Occipital lobe (tissue), 2 donors: ENCODE data around the gene RBM20. TPM values are rescaled to one million over a fixed set of nuclear protein-coding genes. Genes with fewer than 3 reads are reported as not detected.
A peak's percentile ranks its signal among the peaks of the same experiment; 100 is the strongest.
"Not testable (repeated sequence)": the region's sequence is repeated elsewhere in the genome, so short reads cannot be mapped to it uniquely, and the experiment has no call there.

ENCODE experiments used
- DNase-seq: peaks from one replicate; lab custom pipeline; 2025; lab: John Stamatoyannopoulos, UW
- total RNA-seq: library from RNA; depleted of rRNA; stranded (reverse); fragments of >200 nt; gene quantifications from one replicate; pipeline ENCODE4 v1.2.3, GENCODE V29; 2014

RBM20 gene
- total RNA-seq, 1 donor from 2014 or later, result 2.2 TPM

- DNase-seq, result no peak
Observed at GRCh38 chr10:110762109-110762848, 118.1 kb downstream of the RBM20 start.

GRCh38 chr10:110762849-110763211 lies 118.7 kb downstream of the RBM20 start:
- no peak for DNase-seq

- DNase-seq, result no peak
Observed at GRCh38 chr10:110764378-110764777, 120.2 kb downstream of the RBM20 start.

DNA sequence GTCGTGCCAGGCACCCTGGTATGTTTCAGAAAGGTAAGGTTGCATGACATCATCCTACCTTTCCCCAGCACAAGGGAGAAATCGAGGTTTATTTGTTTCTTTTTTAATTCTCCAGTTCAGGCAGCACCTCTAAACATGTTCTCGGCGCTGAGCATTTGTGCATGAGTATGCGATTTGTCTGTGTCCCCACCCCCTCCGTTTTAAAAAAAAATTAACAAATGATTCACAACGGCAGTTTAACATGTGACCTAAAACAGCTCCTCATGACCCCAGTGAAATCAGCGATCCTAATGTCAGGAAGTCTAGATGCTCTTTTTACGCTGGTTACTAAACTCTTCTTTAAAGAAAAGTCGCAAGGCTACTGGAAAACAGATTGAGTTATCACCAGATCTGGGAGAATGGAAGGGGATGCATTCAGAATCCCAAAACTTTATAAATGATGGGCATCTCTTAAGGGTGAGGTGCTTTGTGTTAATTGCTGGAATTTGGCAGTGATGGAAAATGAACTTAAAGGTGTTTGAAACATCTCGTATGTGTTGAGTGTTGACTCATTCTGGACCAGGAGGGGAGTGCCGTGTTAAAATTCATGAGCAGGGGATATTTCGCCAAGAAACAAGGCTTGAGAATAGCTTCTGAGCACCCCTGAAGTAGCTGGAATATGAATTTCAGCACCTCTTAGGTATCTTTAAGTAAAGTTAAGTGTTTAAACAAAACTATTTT lies 120.8 kb downstream of the RBM20 start:
- no peak for DNase-seq

DNA sequence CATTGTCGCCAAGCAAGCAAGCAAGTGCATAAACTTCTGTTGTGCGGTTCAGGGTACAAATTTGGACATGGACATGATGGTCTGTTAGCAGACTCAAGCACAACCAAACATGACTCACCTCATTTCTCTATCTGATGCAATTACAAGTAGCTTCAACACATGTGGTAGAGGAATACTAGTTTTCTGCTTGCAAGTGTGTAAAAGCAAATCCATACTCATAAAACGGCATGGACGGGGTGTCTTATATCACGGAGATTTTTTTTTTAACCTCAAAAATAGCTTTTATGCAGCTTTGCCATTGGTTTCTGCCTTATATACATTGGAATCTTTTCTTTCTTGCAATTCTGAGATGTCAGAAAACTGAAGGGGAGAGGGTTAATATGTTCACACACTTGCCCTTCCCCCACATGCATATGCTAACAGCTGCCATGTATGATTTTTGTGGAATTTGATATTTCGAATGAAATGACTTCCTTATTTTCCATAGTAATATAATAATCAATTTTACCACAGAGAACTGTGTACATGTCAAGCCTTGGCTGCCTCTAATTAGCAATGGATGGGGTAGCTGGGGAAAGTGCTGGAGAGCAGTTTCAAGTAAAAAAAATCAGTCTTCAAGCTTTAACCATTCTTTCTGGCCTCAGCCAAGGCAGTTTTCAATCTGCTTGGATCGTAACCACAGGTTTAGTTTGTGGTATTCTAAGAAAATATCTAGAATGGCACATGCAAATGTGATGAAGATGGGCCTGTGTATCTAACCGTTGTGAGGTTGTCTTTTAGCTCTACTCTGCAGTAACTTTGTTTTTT lies 121.6 kb downstream of the RBM20 start:
- no peak for DNase-seq

- DNase-seq, result not testable (repeated sequence)
Observed at GRCh38 chr10:110767601-110768000, 123.5 kb downstream of the RBM20 start.

DNA sequence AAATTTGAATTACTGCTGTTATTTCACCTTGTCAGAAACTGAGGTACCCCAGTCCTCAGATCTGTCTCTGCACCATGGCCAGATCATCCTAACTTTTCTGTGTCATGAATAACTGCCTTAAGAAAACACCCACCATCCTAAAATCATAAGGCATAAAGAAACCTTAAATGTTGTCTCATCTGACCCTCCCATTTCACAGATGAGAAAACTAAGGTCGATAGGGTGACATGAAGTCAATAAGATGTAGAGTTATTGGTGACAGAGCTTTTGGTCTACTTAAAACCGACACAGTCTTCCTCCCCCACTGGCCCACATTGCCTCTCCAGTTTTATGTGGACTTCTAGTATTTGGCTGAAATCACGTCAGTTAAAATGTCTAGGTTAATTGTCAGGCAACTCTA lies 126.1 kb downstream of the RBM20 start:
- no peak for DNase-seq

DNA sequence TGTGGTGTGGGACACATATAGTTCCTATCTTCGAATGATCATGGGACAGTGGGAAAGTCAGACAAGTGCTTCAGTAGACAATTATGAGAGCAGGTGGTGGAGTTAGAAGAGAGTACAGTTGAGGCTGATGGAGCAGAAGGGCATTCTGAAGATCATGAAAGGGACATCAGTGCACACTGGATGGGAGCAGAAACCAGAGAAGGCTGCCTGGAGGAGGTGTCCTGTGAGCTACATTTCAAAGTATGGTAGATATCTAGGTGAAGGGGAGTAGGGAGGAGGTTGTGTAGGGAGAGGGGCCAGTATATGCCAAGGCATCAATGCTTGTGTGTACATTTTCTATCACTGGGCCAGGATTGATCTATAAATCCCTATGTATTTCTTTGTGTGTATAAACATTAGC lies 127.3 kb downstream of the RBM20 start:
- no peak for DNase-seq

GRCh38 chr10:110771991-110772390 lies 127.9 kb downstream of the RBM20 start:
- no peak for DNase-seq

GRCh38 chr10:110772454-110773025 lies 128.4 kb downstream of the RBM20 start:
- no peak for DNase-seq

- DNase-seq, result no peak
Observed at GRCh38 chr10:110773693-110774068, 129.5 kb downstream of the RBM20 start.

GRCh38 chr10:110774069-110775019 lies 130.2 kb downstream of the RBM20 start:
- DNase-seq, result no peak

- no peak for DNase-seq
Observed at GRCh38 chr10:110775020-110775375, 130.9 kb downstream of the RBM20 start.

- DNase-seq, result no peak
Observed at GRCh38 chr10:110775406-110775805, 131.3 kb downstream of the RBM20 start.

GRCh38 chr10:110777017-110777416 lies 132.9 kb downstream of the RBM20 start:
- DNase-seq, result peak; percentile 10

- no peak for DNase-seq
Observed at GRCh38 chr10:110777661-110778060, 133.5 kb downstream of the RBM20 start.

DNA sequence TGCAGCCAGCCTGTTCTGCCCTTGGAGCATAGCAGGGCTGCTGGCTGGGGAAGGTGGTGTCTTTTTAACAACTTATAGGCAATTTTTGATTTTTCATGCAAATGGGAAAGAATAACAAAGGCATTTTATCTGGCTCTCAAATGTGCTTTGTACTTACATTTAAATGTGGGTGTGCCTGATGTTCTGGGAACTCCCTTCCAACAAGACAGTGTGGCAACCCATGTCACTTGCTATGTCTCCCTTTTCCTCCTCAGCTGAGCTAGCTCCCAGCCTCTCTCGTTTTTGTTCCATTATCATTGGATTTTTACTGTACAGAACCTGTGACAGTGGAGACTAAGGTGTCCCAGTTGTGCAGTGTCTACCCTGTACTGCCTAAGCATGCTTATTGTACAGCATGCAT lies 134.1 kb downstream of the RBM20 start:
- DNase-seq, result no peak

DNA sequence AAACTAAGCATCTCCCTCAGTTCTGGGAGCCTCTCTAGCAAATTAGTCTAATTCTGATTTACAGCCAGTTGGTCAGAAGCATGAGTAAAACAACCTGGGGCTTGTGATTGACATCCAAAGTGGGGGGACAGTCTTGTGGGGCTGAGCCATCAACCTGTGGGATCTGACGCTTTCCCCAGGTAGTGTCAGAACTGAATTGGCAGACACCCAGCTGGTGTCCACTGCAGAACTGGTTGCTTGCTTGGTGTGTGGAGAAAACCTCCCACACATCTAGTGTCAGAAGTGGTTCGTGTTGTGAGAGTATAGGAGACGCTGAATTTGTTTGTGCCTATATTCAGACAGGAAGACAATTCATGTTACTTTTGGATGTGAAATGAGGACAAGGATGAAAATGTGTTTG lies 135.4 kb downstream of the RBM20 start:
- no peak for DNase-seq

- no peak for DNase-seq
Observed at GRCh38 chr10:110780704-110781103, 136.6 kb downstream of the RBM20 start.

DNA sequence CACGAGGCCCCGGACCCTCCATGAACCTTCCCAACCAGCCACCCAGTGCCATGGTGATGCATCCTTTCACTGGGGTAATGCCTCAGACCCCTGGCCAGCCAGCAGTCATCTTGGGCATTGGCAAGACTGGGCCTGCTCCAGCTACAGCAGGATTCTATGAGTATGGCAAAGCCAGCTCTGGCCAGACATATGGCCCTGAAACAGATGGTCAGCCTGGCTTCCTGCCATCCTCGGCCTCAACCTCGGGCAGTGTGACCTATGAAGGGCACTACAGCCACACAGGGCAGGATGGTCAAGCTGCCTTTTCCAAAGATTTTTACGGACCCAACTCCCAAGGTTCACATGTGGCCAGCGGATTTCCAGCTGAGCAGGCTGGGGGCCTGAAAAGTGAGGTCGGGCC lies 137.0 kb downstream of the RBM20 start:
- no peak for DNase-seq

DNA sequence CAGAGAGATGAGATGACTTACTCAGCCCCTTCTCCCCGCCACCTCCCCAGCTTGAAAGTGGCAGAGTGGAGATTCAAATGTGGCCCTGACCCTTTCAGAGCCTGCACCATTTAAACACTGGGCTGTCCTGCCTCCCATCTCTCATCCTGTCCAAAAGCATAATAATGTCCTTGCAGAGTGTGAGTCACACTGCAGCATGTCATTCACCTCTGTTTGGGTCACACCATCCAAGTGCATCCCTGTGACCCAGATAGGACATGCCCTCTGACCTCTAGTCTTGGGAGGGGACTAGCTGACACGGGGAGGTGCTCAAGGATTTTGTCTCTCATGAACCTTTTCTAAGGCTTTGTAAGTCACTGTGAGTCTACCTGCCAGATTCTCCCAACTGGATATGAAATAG lies 138.5 kb downstream of the RBM20 start:
- no peak for DNase-seq
